ENCODE data around the gene PLEKHG4.

Gene PLEKHG4

DNA sequence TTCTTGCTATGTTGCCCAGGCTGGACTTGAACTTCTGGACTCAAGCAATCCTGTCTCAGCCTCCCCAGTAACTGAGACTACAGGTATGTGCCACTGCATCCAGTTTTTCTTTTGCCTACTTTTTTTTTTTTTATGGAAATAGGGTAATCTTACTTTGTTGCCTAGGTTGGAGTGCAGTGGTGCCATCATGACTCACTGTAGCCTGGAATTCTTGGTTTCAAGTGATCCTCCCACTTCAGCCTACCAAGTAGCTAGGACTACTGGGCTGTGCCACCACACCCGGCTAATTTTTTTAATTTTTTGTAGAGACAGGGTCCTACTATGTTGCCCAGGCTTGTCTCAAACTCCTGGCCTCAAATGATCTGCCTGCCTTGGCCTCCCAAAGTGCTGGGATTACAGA, 57.3 kb downstream of the PLEKHG4 start:
- no peak for DNase-seq (ENCODE audit: low read depth in 2 of 2)

All from stimulated activated CD4-positive, alpha-beta T cell treated with anti-CD3 and anti-CD28 coated beads, Interleukin-4, amount 100 ng/mL, for 48 hours (primary cell).